Neural crest cell (in vitro differentiated cells): Measurements from ENCODE around the gene NHERF2. TPM values are rescaled to one million over a fixed set of nuclear protein-coding genes. Genes with fewer than 3 reads are reported as not detected.

ENCODE experiments used
- DNase-seq: peaks from one replicate; pipeline ENCODE4 v3.0.0; 2021; ENCODE audit warnings: low read depth, mixed read lengths, low spot score
- H3K27ac Mint-ChIP-seq: one replicate; pipeline ENCODE4 v1.8.0; 2021; ENCODE audit warnings: mild to moderate bottlenecking, mixed read lengths; ENCODE audit not compliant: unreplicated experiment
- H3K27me3 Mint-ChIP-seq: 2 replicates; pipeline ENCODE4 v1.8.0; 2021; ENCODE audit warnings: low read depth, mild to moderate bottlenecking, mixed read lengths
- H3K36me3 Mint-ChIP-seq: 2 replicates; pipeline ENCODE4 v1.8.0; 2021; ENCODE audit warnings: low read depth, mild to moderate bottlenecking, mixed read lengths
- H3K4me1 Mint-ChIP-seq: 2 replicates; pipeline ENCODE4 v1.8.0; 2021; ENCODE audit warnings: mixed read lengths
- H3K4me3 Mint-ChIP-seq: one replicate; pipeline ENCODE4 v1.8.0; 2021; ENCODE audit warnings: mild to moderate bottlenecking, mixed read lengths
- H3K9me3 Mint-ChIP-seq: 2 replicates; pipeline ENCODE4 v1.8.0; 2021; ENCODE audit warnings: mixed read lengths
- total RNA-seq: library from RNA; stranded (reverse); gene quantifications from 2 replicates; pipeline ENCODE4 v1.2.1, GENCODE V29; 2021
- TF ChIP-seq, protein P1 (sequence below): fragments of 200-600 bp; sonication (generic); conservative IDR thresholded peaks from 2 replicates; pipeline ENCODE4 v1.5.0; 2021; ENCODE audit warnings: antibody characterized with exemption, mild to moderate bottlenecking

The NHERF2 gene
- total RNA-seq, 1 donor from 2014 or later, result 8.1 TPM

DNA sequence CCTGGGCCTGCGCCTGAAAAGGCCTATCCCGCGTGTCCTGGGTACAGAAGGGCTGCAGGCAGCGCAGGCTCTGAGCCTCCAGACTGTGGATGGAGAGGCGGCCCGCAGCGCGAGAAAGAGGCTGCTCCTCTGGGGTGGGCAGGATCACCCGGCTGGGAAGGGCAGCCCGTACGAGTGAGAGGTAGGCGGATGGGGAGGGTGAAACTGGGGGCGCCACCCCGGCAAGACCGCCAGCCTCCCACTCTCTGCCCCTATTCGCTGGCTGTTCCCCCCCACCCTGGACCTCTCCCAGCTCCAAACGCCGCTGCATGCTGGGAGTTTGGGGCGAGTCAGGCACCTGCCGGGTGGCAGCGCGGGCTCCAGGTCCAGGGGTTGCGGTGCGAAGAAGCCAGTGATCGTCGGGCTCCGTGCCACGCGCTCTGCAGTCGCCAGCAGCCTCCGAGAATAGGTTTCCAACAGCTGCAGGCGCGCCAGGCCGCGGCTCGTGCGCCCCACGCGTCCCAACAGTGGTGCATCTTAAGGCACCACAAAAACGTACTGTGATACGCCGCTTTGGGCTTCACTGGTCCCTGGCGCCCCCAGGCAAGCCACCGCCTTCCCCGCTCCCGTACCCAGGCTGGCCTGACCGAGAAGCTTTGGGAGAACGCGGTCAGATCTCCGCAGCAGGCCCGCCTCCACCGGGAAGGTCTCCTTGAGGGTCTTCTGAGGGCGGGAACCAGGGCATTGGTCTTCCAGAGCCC is 46.5 kb upstream of the NHERF2 start:
- peaks cover 54% of the 10 kb centered on the region for H3K27me3 Mint-ChIP-seq
- H3K4me1 Mint-ChIP-seq, result peaks cover 28% of the 10 kb centered on the region
- H3K27ac Mint-ChIP-seq, result no peak overlapping the region
- TF ChIP-seq, protein P1, sequence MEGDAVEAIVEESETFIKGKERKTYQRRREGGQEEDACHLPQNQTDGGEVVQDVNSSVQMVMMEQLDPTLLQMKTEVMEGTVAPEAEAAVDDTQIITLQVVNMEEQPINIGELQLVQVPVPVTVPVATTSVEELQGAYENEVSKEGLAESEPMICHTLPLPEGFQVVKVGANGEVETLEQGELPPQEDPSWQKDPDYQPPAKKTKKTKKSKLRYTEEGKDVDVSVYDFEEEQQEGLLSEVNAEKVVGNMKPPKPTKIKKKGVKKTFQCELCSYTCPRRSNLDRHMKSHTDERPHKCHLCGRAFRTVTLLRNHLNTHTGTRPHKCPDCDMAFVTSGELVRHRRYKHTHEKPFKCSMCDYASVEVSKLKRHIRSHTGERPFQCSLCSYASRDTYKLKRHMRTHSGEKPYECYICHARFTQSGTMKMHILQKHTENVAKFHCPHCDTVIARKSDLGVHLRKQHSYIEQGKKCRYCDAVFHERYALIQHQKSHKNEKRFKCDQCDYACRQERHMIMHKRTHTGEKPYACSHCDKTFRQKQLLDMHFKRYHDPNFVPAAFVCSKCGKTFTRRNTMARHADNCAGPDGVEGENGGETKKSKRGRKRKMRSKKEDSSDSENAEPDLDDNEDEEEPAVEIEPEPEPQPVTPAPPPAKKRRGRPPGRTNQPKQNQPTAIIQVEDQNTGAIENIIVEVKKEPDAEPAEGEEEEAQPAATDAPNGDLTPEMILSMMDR, result no peak
- H3K36me3 Mint-ChIP-seq, result no peaks in the 10 kb centered on the region
- no peak overlapping the region for H3K4me3 Mint-ChIP-seq
- H3K9me3 Mint-ChIP-seq, result no peaks in the 10 kb centered on the region
- no peak for DNase-seq

DNA sequence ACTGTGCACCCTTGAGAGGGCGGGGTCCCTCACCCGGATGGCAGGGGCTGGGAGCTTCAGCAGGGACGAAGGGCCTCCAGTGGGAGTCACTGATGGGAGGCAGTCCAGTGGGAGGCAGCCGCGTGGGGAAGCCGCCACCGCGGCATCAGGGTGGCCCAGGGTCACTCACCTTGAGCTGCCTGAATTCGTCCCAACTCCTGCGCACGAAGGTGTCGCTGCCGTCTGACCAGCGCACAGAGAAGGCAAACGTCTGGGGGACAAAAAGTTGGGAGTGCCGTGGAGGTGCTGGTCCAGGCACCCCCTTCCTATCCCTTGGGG is 46.0 kb upstream of the NHERF2 start:
- no peak for DNase-seq
- H3K36me3 Mint-ChIP-seq, result no peaks in the 10 kb centered on the region
- no peak overlapping the region for H3K27ac Mint-ChIP-seq
- peaks cover 55% of the 10 kb centered on the region for H3K27me3 Mint-ChIP-seq
- TF ChIP-seq, protein P1, result no peak
- H3K4me3 Mint-ChIP-seq, result no peak overlapping the region
- H3K4me1 Mint-ChIP-seq, result peaks cover 30% of the 10 kb centered on the region
- H3K9me3 Mint-ChIP-seq, result no peaks in the 10 kb centered on the region

DNA sequence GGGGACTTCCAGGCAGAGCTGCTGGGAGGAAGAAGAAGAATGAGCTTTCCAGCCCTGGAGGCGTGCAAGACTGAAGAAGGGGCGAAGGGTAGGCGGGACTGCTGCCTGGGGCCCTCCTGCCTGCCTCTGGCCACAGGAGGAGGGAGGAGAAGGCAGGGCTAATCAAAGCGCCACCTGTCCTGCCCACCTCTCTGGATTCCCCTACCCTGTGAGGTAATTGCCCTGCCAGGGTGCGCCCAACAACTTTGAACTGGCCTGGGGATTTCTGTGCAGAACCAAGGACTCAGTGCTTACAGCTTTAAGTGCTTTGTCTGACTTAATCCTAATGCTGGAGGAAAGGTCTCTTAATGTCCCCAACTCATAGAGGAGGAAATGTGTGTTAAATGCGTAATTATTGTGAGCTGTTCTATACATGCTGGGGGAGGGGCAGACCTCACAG is 45.3 kb upstream of the NHERF2 start, which contains the start of gene NOXO1:
NOXO1 (minus strand) TSS at position 72 of the 439 bp plus-strand sequence. CDS start 290 bp downstream, outside the sequence.
- Mint-ChIP-seq H3K27ac (no peak within 1 kb of the TSS), H3K27me3 (peaks cover 56% of the 10 kb centered on the region), H3K9me3 (no peaks in the 10 kb centered on the region), H3K4me3 (peak within 1 kb of the TSS; percentile 85), H3K4me1 (peaks cover 30% of the 10 kb centered on the region), H3K36me3 (peaks cover under 1% of the 10 kb centered on the region)
- no peak for DNase-seq
- TF ChIP-seq, protein P1, result no peak

DNA sequence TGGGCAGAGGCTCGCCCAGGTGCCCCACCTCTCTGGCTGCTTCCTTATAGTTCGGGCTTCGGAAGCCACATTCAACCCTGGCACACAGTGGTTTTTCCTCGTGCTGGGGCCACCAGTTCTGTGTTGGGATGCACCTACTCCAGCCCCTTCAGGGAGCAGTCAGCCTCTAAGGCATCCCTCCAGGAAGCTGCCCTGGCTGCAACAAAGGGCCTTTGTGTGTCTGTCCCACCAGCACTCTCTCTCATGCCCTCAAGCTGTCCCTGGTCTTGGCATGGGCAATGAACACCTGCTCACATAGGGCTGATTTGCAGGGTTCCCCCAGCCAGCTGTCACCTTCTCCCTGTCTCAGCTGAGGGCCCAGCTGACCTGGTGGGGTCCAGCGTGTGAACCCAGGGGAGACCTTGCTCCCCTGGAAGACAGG is 44.7 kb upstream of the NHERF2 start:
- Mint-ChIP-seq H3K27ac (no peak overlapping the region), H3K4me3 (peak overlapping the region; percentile 85), H3K4me1 (peaks cover 30% of the 10 kb centered on the region), H3K36me3 (peaks cover 6% of the 10 kb centered on the region), H3K9me3 (no peaks in the 10 kb centered on the region), H3K27me3 (peaks cover 62% of the 10 kb centered on the region)
- TF ChIP-seq, protein P1, result no peak
- no peak for DNase-seq

DNA sequence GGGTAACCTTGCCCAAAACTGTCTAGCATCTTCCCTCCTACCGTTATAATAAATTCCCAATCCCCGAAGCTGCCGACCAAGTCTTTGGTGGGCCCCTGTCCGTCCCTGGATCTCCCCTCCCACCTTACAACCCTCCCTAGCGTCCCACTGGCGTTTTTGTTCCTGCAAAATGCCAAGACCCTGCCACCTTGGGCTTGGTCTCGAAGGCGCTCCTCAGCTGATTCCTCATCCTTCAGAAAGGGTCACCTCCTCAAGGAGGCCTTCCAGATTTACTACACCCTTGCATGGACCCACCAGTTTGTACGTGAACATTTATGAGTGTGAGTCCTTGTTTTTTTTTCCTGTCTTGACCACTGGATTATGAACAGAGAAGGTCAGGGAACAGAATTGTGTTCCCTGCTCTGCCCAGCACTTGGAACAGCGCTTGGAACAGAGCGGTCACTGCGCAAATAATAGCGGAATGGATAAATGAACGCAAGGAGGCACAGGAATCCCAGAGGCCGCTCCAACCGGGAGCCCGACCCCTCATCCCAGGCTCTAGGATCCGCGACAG is 43.6 kb upstream of the NHERF2 start:
- no peaks in the 10 kb centered on the region for H3K9me3 Mint-ChIP-seq
- no peak for DNase-seq
- no peak overlapping the region for H3K27ac Mint-ChIP-seq
- H3K36me3 Mint-ChIP-seq, result peaks cover 12% of the 10 kb centered on the region
- H3K4me3 Mint-ChIP-seq, result peak overlapping the region; percentile 85
- TF ChIP-seq, protein P1, result no peak
- peaks cover 30% of the 10 kb centered on the region for H3K4me1 Mint-ChIP-seq
- H3K27me3 Mint-ChIP-seq, result peaks cover 67% of the 10 kb centered on the region
